ENCODE data around the gene SSBP4.

GRCh38 chr19:18439910-18440237 is 20.7 kb downstream of the SSBP4 start:
- TF ChIP-seq, protein P1, sequence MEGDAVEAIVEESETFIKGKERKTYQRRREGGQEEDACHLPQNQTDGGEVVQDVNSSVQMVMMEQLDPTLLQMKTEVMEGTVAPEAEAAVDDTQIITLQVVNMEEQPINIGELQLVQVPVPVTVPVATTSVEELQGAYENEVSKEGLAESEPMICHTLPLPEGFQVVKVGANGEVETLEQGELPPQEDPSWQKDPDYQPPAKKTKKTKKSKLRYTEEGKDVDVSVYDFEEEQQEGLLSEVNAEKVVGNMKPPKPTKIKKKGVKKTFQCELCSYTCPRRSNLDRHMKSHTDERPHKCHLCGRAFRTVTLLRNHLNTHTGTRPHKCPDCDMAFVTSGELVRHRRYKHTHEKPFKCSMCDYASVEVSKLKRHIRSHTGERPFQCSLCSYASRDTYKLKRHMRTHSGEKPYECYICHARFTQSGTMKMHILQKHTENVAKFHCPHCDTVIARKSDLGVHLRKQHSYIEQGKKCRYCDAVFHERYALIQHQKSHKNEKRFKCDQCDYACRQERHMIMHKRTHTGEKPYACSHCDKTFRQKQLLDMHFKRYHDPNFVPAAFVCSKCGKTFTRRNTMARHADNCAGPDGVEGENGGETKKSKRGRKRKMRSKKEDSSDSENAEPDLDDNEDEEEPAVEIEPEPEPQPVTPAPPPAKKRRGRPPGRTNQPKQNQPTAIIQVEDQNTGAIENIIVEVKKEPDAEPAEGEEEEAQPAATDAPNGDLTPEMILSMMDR (IDR thresholded peaks at IDR 0.05) = no peak
- TF ChIP-seq EZH2phosphoT487 (IDR thresholded peaks at IDR 0.05; ENCODE audit: borderline replicate concordance, low read depth) (no peak), RAD21 (IDR thresholded peaks at IDR 0.05; ENCODE audit: low read length) (no peak), GABPA (IDR thresholded peaks at IDR 0.05; ENCODE audit: low read depth) (no peak), EP300 (IDR thresholded peaks at IDR 0.05; ENCODE audit: borderline replicate concordance in 1 of 2, low read depth in 1 of 2, low read length in 1 of 2) (no peak), ELF1 (IDR thresholded peaks at IDR 0.05) (no peak)
